ENCODE measurements around the gene SKI.

DNA sequence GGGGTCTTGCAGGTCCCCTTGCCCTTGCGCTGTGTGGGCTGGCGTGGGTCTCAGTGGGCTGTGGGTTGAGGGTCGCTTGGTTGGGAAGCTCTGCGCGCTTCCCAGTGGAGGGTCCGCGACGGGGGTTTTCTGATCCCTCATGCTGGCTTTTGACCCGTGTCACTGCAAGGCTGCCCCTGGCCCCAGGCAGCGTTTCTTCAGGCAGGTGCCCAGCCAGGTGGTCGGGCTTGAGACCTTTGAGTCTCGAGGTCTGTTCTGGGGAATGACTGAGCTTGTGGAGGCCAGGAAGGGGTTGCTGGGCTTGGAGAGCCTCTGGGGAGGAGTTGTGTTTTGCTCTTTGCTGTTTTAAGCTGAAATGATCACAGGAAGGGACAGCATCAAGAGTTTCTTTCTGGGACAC, 5.3 kb downstream of the SKI start:
- TF ChIP-seq, protein P1, sequence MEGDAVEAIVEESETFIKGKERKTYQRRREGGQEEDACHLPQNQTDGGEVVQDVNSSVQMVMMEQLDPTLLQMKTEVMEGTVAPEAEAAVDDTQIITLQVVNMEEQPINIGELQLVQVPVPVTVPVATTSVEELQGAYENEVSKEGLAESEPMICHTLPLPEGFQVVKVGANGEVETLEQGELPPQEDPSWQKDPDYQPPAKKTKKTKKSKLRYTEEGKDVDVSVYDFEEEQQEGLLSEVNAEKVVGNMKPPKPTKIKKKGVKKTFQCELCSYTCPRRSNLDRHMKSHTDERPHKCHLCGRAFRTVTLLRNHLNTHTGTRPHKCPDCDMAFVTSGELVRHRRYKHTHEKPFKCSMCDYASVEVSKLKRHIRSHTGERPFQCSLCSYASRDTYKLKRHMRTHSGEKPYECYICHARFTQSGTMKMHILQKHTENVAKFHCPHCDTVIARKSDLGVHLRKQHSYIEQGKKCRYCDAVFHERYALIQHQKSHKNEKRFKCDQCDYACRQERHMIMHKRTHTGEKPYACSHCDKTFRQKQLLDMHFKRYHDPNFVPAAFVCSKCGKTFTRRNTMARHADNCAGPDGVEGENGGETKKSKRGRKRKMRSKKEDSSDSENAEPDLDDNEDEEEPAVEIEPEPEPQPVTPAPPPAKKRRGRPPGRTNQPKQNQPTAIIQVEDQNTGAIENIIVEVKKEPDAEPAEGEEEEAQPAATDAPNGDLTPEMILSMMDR (IDR thresholded peaks at IDR 0.05), result no peak
- no peak for TF ChIP-seq POLR2A (IDR thresholded peaks at IDR 0.05)
